Stimulated activated CD4-positive, alpha-beta T cell treated with anti-CD3 and anti-CD28 coated beads, Interleukin-1b, Interleukin-23, amount 100 ng/mL, for 4 hours (primary cell): ENCODE data around the gene ASMT.
"Not testable (repeated sequence)": the region's sequence is repeated elsewhere in the genome, so short reads cannot be mapped to it uniquely, and the experiment has no call there.

ENCODE experiments used
- DNase-seq, 2 donors: peaks; one replicate each; pipeline ENCODE4 v3.0.0-alpha.2; 2020; ENCODE audit warnings: low read depth in 2 of 2

The ASMT gene

GRCh38 chrX:1614927-1615326, at the start of gene ASMT:
ASMT (plus strand) TSS chrX:1615059; CDS start chrX:1615200, 141 bp downstream.
- no peak for DNase-seq

GRCh38 chrX:1574181-1574580, 40.7 kb upstream of the ASMT start:
- not testable (repeated sequence) for DNase-seq

- DNase-seq = no peak
Measured at GRCh38 chrX:1576201-1576992, 38.5 kb upstream of the ASMT start.

GRCh38 chrX:1577845-1578244, 37.0 kb upstream of the ASMT start:
- no peak for DNase-seq

GRCh38 chrX:1578511-1579173, 36.2 kb upstream of the ASMT start:
- DNase-seq = no peak

- DNase-seq = peak; percentile 39 to 65
Measured at GRCh38 chrX:1581132-1581531, 33.7 kb upstream of the ASMT start.

- peak; percentile 36 to 37 for DNase-seq
Measured at GRCh38 chrX:1582686-1583437, 32.0 kb upstream of the ASMT start.

- no peak for DNase-seq
Measured at GRCh38 chrX:1584237-1585011, 30.4 kb upstream of the ASMT start.

- no peak for DNase-seq
Measured at GRCh38 chrX:1587161-1587560, 27.7 kb upstream of the ASMT start.

GRCh38 chrX:1589356-1590130, 25.3 kb upstream of the ASMT start:
- DNase-seq = no peak

GRCh38 chrX:1591102-1591862, 23.6 kb upstream of the ASMT start, which contains the start of gene AKAP17A:
AKAP17A (plus strand) TSS chrX:1591604; CDS start chrX:1593463, 1,859 bp downstream.
- DNase-seq = peak; percentile 98 to 99

- DNase-seq = no peak
Measured at GRCh38 chrX:1591863-1592469, 22.9 kb upstream of the ASMT start.

GRCh38 chrX:1592470-1593142, 22.3 kb upstream of the ASMT start:
- DNase-seq = no peak

- no peak for DNase-seq
Measured at GRCh38 chrX:1593286-1594271, 21.3 kb upstream of the ASMT start.

GRCh38 chrX:1595711-1596060, 19.2 kb upstream of the ASMT start:
- DNase-seq = no peak

GRCh38 chrX:1596676-1597344, 18.0 kb upstream of the ASMT start:
- DNase-seq = no peak

- DNase-seq = no peak
Measured at GRCh38 chrX:1597345-1598020, 17.4 kb upstream of the ASMT start.
